ENCODE data around the gene NKX2-8. TPM values are rescaled to one million over a fixed set of nuclear protein-coding genes. Genes with fewer than 3 reads are reported as not detected.

Gene NKX2-8
- total and polyA plus RNA-seq, 2 donors (not counting 1 experiment from before 2014, with no cell fraction given): not detected

- Histone ChIP-seq H3K4me2 (ENCODE audit: extremely low read depth, insufficient read depth, low read length) (no peak overlapping the region), H4K20me1 (ENCODE audit: control insufficient read depth, extremely low read depth, insufficient read depth, low read length) (no peaks in the 10 kb centered on the region), H3K79me2 (ENCODE audit: control insufficient read depth, insufficient read depth, low read length) (no peaks in the 10 kb centered on the region), H3K9me3 (ENCODE audit: control insufficient read depth, insufficient read depth, low read depth, low read length) (no peaks in the 10 kb centered on the region), H3K36me3 (ENCODE audit: control insufficient read depth, insufficient read depth, low read length) (no peaks in the 10 kb centered on the region), H3K4me3 (replicated peaks in 1 of 4; ENCODE audit: control extremely low read depth in 1 of 4, insufficient read depth in 1 of 4, low read depth in 3 of 4, low read length in 4 of 4) (no peak overlapping the region), H3K27ac (ENCODE audit: insufficient read depth, low read length) (no peak overlapping the region), H3K27me3 (ENCODE audit: control insufficient read depth, insufficient read depth, low read length) (no peaks in the 10 kb centered on the region), H3K4me1 (ENCODE audit: control insufficient read depth, extremely low read depth, insufficient read depth, low read length) (no peaks in the 10 kb centered on the region), H3K9ac (ENCODE audit: insufficient read depth, low read length) (no peak overlapping the region), H2AFZ (ENCODE audit: low read length) (no peak overlapping the region)
- TF ChIP-seq EZH2 (IDR thresholded peaks at IDR 0.05; ENCODE audit: low read length, missing control alignments): no peak
- TF ChIP-seq CTCF (conservative IDR thresholded peaks at IDR 0.05 in 1 of 2, IDR thresholded peaks at IDR 0.05 in 1 of 2; ENCODE audit: low read depth in 1 of 2, low read length in 2 of 2): peak; percentile 80 to 88
- peak; percentile 4 to 18 for DNase-seq (ENCODE audit: low read depth in 2 of 2)
Measured at GRCh38 chr14:36556811-36557433, 25.5 kb downstream of the NKX2-8 start.

- Histone ChIP-seq H3K27me3 (ENCODE audit: control insufficient read depth, insufficient read depth, low read length) (no peaks in the 10 kb centered on the region), H4K20me1 (ENCODE audit: control insufficient read depth, extremely low read depth, insufficient read depth, low read length) (no peaks in the 10 kb centered on the region), H3K27ac (ENCODE audit: insufficient read depth, low read length) (no peak overlapping the region), H3K9me3 (ENCODE audit: control insufficient read depth, insufficient read depth, low read depth, low read length) (no peaks in the 10 kb centered on the region), H2AFZ (ENCODE audit: low read length) (no peak overlapping the region), H3K79me2 (ENCODE audit: control insufficient read depth, insufficient read depth, low read length) (no peaks in the 10 kb centered on the region), H3K9ac (ENCODE audit: insufficient read depth, low read length) (no peak overlapping the region), H3K36me3 (ENCODE audit: control insufficient read depth, insufficient read depth, low read length) (no peaks in the 10 kb centered on the region), H3K4me2 (ENCODE audit: extremely low read depth, insufficient read depth, low read length) (no peak overlapping the region), H3K4me1 (ENCODE audit: control insufficient read depth, extremely low read depth, insufficient read depth, low read length) (no peaks in the 10 kb centered on the region), H3K4me3 (replicated peaks in 1 of 4; ENCODE audit: control extremely low read depth in 1 of 4, insufficient read depth in 1 of 4, low read depth in 3 of 4, low read length in 4 of 4) (no peak overlapping the region)
- TF ChIP-seq CTCF (conservative IDR thresholded peaks at IDR 0.05 in 1 of 2, IDR thresholded peaks at IDR 0.05 in 1 of 2; ENCODE audit: low read depth in 1 of 2, low read length in 2 of 2): no peak
- no peak for TF ChIP-seq EZH2 (IDR thresholded peaks at IDR 0.05; ENCODE audit: low read length, missing control alignments)
- no peak for DNase-seq (ENCODE audit: low read depth in 2 of 2)
Measured at GRCh38 chr14:36555998-36556743, 26.2 kb downstream of the NKX2-8 start.

- Histone ChIP-seq H3K27ac (ENCODE audit: insufficient read depth, low read length) (no peak overlapping the region), H3K27me3 (ENCODE audit: control insufficient read depth, insufficient read depth, low read length) (no peaks in the 10 kb centered on the region), H3K4me1 (ENCODE audit: control insufficient read depth, extremely low read depth, insufficient read depth, low read length) (no peaks in the 10 kb centered on the region), H3K36me3 (ENCODE audit: control insufficient read depth, insufficient read depth, low read length) (no peaks in the 10 kb centered on the region), H3K4me3 (replicated peaks in 1 of 4; ENCODE audit: control extremely low read depth in 1 of 4, insufficient read depth in 1 of 4, low read depth in 3 of 4, low read length in 4 of 4) (no peak overlapping the region), H3K4me2 (ENCODE audit: extremely low read depth, insufficient read depth, low read length) (no peak overlapping the region), H3K79me2 (ENCODE audit: control insufficient read depth, insufficient read depth, low read length) (no peaks in the 10 kb centered on the region), H2AFZ (ENCODE audit: low read length) (no peak overlapping the region), H4K20me1 (ENCODE audit: control insufficient read depth, extremely low read depth, insufficient read depth, low read length) (no peaks in the 10 kb centered on the region), H3K9me3 (ENCODE audit: control insufficient read depth, insufficient read depth, low read depth, low read length) (no peaks in the 10 kb centered on the region), H3K9ac (ENCODE audit: insufficient read depth, low read length) (no peak overlapping the region)
- TF ChIP-seq CTCF (conservative IDR thresholded peaks at IDR 0.05 in 1 of 2, IDR thresholded peaks at IDR 0.05 in 1 of 2; ENCODE audit: low read depth in 1 of 2, low read length in 2 of 2) (peak; percentile 72 to 74), EZH2 (IDR thresholded peaks at IDR 0.05; ENCODE audit: low read length, missing control alignments) (no peak)
- peak; percentile 42 to 60 for DNase-seq (ENCODE audit: low read depth in 2 of 2)
Measured at GRCh38 chr14:36553656-36554260, 28.7 kb downstream of the NKX2-8 start.

Measured in fibroblast of lung (primary cell).